GM12892 (cell line): ENCODE data around the gene MT1X.

Source experiments
- DNase-seq: peaks from one replicate; pipeline ENCODE4 v3.0.0; 2011; ENCODE audit not compliant: insufficient read length
- FAIRE-seq: peaks from 2 replicates; lab custom pipeline; 2011; peaks lifted over from hg19 to GRCh38; lab: Jason Lieb, UNC
- POLR2A ChIP-seq: IDR thresholded peaks from 2 replicates; pipeline ENCODE4 v1.6.1; 2011; ENCODE audit warnings: low read depth, low read length, control low read depth
- POLR2AphosphoS5 ChIP-seq: IDR thresholded peaks from 2 replicates; pipeline ENCODE4 v1.6.1; 2011; ENCODE audit warnings: low read depth, low read length, control low read depth
- TAF1 ChIP-seq: IDR thresholded peaks from 2 replicates; pipeline ENCODE4 v1.6.1; 2011; ENCODE audit warnings: low read depth, mild to moderate bottlenecking, control low read depth, low read length, borderline replicate concordance

MT1X gene

DNA sequence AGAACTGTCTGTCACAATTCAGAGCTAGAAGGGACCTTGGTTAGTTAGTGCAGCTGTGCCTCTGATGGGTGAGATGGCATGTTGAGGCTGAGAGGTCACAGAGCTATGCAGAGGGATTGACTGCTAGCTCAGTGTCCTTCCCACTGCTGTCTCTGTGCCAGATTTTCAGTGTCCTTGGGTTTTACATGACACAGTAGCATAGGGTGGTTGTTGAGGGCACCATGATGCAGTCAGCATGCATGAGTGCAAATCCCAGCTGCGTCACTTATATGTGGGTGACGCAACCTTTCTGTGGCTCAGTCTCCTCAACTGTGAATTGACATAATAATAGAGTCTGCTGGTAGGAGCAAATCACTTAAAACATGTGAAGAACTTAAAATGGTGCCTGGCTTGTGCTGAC lies 41.1 kb upstream of the MT1X start:
- DNase-seq (no peak), FAIRE-seq (no peak)
- no peak for TF ChIP-seq TAF1
- TF ChIP-seq POLR2AphosphoS5, result no peak
- TF ChIP-seq POLR2A, result no peak

DNA sequence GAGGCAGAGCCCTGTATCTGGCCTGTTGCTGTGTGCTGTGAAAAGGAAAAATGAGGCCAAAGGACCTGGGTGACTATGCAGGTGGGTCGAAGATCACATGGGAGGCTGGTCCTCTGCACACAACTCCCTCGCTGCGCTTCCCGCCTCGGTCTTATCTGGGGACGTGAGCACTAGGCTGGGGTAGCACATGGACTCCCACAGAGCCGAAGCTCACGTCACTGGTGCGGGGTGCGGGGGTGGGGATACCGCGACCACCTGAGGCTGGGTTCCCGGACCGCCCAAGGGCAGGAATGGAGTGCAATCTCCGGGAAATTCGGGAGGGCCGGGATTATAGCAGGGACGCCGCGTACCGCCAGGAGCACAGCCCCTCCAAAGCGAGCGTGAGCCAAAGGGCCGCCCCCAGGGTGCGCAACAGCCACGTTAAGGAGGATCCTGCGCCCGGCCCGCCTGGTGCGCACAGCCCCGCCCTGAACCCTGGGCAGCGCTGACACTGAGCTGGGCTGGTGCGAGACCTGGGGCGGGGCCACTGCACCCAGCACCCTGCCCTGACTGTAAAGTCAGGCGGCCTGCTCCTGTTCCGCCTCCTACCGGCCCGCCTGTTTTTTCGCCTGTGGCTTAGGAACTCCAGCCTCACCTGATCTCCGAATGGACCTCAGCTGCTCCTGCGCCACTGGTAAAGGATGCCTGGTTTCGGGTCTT lies 39.0 kb upstream of the MT1X start:
- no peak for DNase-seq
- TF ChIP-seq TAF1 (no peak), POLR2AphosphoS5 (no peak), POLR2A (no peak)
- no peak for FAIRE-seq

DNA sequence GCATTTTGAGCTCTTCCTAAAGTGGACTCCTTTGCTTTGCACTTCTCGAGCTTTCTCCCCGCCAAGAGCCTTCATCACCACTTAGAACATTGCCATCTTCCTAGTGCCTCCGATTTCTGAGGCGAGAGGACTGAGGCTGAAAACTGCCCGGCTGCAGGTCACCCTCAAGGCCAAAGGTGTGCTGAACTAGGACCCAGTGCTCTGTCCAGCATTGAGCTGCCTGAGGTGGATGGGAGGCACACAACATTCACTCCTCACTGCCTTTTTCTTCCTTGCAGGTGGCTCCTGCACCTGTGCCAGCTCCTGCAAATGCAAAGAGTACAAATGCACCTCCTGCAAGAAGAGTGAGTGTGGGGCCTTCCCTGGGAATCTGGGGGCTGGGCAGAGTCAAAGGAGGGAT lies 38.4 kb upstream of the MT1X start:
- TF ChIP-seq TAF1 (no peak), POLR2A (no peak), POLR2AphosphoS5 (no peak)
- no peak for FAIRE-seq

DNA sequence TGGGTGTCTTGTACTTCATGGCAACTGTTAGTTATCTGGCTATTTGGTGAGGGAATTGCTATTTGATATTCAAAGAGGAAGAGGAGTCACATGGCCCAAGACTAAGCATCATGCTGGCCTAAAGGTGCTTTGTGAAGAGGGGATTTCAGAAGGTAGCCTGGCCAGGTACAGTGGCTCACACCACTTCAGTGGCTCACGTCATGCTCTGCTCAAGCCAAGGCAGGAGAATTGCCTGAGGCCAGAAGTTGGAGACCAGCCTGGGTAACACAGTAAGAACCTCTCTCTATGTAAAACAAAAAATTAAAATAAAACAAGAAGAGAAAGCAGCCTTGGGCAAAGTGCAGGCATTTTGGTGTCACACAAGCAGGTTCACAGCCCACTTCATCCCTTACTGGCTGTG lies 37.0 kb upstream of the MT1X start:
- no peak for FAIRE-seq
- no peak for TF ChIP-seq POLR2A
- TF ChIP-seq POLR2AphosphoS5, result no peak
- no peak for TF ChIP-seq TAF1
- DNase-seq, result no peak

More for the DNA sequence above, 38.4 kb upstream of the MT1X start:
- no peak for DNase-seq

DNA sequence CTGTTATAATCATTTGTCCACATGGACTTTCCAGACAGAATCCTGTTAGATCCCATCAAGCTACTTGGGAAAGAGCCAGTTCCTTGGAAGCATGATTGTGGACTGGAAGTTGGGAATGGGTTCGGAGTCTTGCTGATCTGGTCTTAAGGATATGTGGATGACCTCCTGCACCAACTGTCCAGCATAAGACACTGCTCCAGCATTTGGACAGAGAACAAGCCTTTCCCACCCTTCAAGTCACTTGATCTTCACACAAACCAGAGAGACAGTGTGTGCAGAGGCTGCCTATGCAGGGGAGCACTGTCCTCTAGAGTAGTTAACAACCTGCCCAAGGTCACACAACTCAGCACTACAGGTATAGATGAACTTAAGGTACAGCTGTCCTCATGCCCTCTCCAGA lies 36.4 kb upstream of the MT1X start:
- DNase-seq (no peak), FAIRE-seq (no peak)
- TF ChIP-seq POLR2A, result no peak
- TF ChIP-seq POLR2AphosphoS5, result no peak
- TF ChIP-seq TAF1, result no peak

DNA sequence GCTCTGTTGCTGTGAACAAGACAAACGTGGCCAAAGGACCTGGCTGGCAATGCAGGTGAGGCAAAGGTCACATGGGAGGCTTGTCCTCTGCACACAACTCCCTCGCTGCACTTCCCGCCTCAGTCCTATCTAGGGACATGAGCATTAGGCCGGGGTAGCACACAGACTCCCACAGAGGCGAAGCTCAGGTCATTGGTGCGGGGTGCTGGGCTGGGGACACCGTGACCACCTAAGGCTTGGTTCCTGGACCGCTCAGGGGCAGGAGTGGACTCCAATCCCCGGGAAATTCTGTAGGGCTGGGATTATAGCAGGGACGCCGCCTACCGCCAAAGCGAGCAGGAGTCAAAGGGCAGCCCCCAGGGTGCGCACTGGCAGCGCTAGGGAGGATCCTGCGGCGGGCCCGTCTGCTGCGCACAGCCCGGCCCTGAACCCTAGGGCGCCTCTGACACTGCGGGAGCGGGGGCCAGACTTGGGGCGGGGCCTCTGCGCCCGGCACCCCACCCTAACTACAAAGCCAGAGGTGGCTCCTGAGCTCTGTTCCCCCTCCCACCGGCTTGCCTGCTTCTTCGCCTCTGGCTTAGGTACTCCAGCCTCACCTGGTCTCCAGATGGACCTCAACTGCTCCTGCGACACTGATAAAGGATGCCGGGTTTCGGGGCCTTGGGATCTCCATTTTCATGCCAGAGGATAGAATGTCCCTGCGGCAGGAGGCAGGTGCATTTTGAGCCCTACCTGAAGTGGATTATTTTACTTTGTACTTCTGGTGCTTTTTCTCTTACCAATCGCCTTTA lies 34.4 kb upstream of the MT1X start:
- no peak for FAIRE-seq
- no peak for DNase-seq
- TF ChIP-seq TAF1 (no peak), POLR2AphosphoS5 (no peak)

DNA sequence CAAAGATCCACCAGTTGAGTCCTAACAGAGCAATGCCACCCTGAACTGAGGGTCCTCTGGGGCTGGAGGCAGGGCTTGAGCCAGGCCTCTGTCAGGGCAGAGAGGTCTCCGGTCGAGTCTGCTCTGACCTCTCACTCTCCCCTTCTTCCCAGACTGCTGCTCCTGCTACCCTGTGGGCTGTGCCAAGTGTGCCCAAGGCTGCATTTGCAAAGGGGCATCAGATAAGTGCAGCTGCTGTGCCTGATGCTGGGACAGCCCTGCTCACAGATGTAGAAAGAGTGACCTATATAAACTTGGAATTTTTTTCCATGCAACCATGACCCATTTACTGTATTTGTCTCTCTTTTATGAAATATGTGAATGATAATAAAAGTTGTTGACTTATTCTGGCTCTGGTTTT lies 33.0 kb upstream of the MT1X start:
- no peak for TF ChIP-seq POLR2A
- TF ChIP-seq POLR2AphosphoS5, result no peak
- TF ChIP-seq TAF1, result no peak
- DNase-seq (no peak), FAIRE-seq (no peak)

DNA sequence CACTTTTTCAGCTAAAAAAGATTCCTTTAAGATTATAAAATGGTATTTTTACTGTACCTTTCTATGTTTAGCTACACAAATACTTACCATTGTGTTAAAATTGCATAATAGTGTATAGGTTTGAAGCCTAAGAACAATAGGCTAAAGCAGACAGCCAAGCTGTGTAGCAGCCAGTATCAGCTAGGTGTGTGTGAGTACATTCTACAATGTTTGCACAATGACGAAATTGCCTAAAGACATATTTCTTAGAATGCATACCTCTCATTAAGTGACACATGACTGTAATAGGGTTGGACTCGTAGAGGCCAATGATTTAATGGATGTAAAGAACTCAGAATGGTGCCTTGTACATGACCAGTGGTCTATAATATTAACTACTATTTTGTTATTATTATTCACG lies 32.5 kb upstream of the MT1X start:
- FAIRE-seq (no peak), DNase-seq (no peak)
- no peak for TF ChIP-seq POLR2A
- no peak for TF ChIP-seq TAF1
- TF ChIP-seq POLR2AphosphoS5, result no peak

DNA sequence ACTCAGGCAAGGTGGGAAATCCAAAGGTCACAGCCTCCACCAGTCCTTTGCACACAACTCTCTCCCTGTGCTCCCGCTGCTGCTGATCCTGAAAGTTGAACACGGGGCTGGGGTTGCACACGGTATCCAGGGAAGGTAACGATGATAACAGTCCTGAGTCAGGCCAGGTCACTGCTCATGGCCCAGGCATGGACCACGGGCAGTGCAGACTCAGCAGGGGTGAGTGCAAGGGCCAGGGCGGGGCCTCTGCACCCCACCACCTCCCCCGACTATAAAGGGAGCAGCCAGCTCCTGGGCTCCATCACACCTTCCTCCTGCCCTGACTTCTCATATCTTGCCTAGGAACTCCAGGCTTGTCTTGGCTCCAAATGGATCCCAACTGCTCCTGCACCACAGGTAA lies 30.7 kb upstream of the MT1X start, which contains the start of gene MT1B:
TSS of gene MT1B (plus strand) at position 301 of the 400 bp plus-strand sequence. CDS start at position 369, 68 bp downstream.
- FAIRE-seq (no peak), DNase-seq (no peak)
- no peak for TF ChIP-seq POLR2A
- no peak for TF ChIP-seq POLR2AphosphoS5
- no peak for TF ChIP-seq TAF1

DNA sequence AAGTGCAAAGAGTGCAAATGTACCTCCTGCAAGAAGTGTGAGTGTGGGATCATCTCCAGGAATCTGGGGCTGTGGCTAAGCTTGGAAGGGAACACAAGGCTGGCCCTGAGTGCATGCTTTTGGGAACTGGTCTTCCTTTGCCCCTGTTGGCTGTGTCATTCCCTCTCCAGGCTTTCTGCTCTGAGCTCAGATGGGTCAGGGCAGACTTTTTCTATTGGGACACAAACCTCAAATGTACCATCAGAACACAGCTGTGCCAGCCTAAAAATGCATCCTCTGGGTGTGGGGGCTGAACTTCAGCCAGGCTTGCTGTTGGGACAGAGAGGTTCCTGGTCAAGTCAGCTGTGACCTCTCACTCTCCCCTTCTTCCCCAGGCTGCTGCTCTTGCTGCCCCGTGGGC lies 29.7 kb upstream of the MT1X start:
- DNase-seq (no peak), FAIRE-seq (no peak)
- no peak for TF ChIP-seq TAF1

DNA sequence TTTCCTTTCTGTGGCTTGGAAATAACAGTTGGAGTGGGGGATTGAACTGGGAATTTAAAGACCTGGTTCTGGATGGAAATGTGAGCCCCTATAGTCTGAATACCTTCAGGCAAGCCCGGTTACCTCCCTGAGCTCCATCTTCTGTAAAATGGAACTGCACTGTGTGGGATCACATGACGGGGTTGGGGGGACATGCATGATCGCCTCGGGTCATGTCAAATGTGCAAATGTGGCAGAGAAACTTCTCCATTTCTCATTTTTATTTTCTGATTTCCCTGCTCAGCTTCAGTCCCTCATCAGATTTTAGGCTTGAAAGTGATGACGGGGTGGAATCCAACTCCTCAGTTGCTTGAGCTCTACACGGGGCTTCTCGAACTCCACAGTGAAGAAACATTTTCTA lies 29.1 kb upstream of the MT1X start:
- FAIRE-seq, result no peak
- DNase-seq, result no peak
- TF ChIP-seq POLR2AphosphoS5 (no peak), TAF1 (no peak), POLR2A (no peak)

DNA sequence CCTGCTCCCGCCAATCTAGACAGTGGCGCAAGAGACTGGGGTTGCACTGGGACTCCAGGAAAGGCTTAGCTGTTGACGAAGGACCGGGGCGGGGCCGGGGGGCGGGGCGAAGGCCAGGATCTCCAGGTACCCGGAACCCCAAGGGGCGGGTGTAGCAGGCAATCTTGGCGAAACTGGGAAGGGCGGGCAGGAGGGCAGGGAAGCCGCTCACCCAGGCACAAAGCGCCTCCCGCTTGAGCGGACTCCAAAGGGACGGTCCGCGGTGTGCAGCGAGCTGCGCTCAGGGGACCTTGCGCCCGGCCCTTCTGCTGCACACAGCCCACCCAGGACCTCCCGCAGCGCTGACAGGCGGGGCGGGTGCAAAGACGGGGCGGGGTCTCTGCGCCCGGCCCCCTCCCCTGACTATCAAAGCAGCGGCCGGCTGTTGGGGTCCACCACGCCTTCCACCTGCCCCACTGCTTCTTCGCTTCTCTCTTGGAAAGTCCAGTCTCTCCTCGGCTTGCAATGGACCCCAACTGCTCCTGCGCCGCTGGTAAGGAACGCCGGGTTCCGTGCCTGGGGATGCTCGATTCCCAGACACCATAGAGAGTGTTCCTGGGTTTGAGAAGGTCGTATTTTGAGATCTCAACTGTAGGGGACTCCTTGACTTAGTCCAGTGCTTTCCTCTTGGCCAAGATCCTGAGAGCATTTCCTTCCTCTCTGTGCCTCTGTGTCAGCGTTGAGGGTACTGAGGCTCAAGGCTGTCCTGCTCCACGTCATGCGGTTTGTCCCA lies 24.5 kb upstream of the MT1X start, which contains the start of gene MT1F:
TSS of gene MT1F (plus strand) at position 405 of the 772 bp plus-strand sequence. CDS start at position 505, 100 bp downstream.
- TF ChIP-seq TAF1 (no peak), POLR2A (no peak), POLR2AphosphoS5 (no peak)
- FAIRE-seq, result no peak
- DNase-seq, result no peak
